A549 treated with Hydrocortisone at 1 μM for 4 hours (cell line): ENCODE results near the gene OR6C74. TPM values are rescaled to one million over a fixed set of nuclear protein-coding genes. Genes with fewer than 3 reads are reported as not detected.

ENCODE experiments used
- total RNA-seq: library from RNA; stranded (reverse); fragments of 200-300 nt; extraction: Qiagen RNA extraction; gene quantifications from 5 replicates; pipeline ENCODE4 v1.2.3, GENCODE V29; 2022

The OR6C74 gene
- total RNA-seq = not detected in 5 replicates

GRCh38 chr12:55244309-55244708, at the start of gene OR6C74:
TSS of gene OR6C74 (plus strand) at chr12:55244609. CDS start at chr12:55247288, 2,679 bp downstream.

GRCh38 chr12:55220725-55221124, 23.7 kb upstream of the OR6C74 start, which contains the start of gene OR10A7:
TSS of gene OR10A7 (plus strand) at chr12:55221025. CDS start at chr12:55221025, 0 bp downstream.

Other genes starting within 250 kb of the OR6C74 start
- gene NEUROD4, start 224.6 kb upstream of the OR6C74 start, total RNA-seq = not detected in 5 replicates
- gene OR9K2, start 118.2 kb upstream of the OR6C74 start, total RNA-seq = not detected in 5 replicates
- not detected in 5 replicates for gene OR10A7, start 23.6 kb upstream of the OR6C74 start, total RNA-seq
- not detected in 5 replicates for gene OR6C6, start 52.0 kb downstream of the OR6C74 start, total RNA-seq
- not detected in 5 replicates for gene OR6C1, start 69.7 kb downstream of the OR6C74 start, total RNA-seq
- not detected in 5 replicates for gene OR6C3, start 86.1 kb downstream of the OR6C74 start, total RNA-seq
- gene OR6C75, start 118.4 kb downstream of the OR6C74 start, total RNA-seq = not detected in 5 replicates
- gene OR6C65, start 155.9 kb downstream of the OR6C74 start, total RNA-seq = not detected in 5 replicates
- not detected in 5 replicates for gene OR6C76, start 181.6 kb downstream of the OR6C74 start, total RNA-seq
- gene OR6C2, start 199.5 kb downstream of the OR6C74 start, total RNA-seq = not detected in 5 replicates
- gene OR6C70, start 225.5 kb downstream of the OR6C74 start, total RNA-seq = not detected in 5 replicates
- gene OR6C68, start 247.8 kb downstream of the OR6C74 start, total RNA-seq = not detected in 5 replicates